K562 (cell line): Measurements from ENCODE around the gene CNKSR3. TPM values are rescaled to one million over a fixed set of nuclear protein-coding genes. Genes with fewer than 3 reads are reported as not detected.

Experiments used
- ATAC-seq: fragments of 200-7000 bp; cut with Tn5 transposase; 3 replicates; pipeline ENCODE4 v1.9.1; 2020; ENCODE audit warnings: moderate library complexity
- BruUV-seq: library from RNA; stranded (reverse); fragments of 400-500 nt; replicated peaks from 2 replicates; lab custom pipeline; 2021; lab: Mats Ljungman, UMichigan
- CTCF ChIA-PET: fragments of 300-600 bp; formaldehyde crosslinking; extraction: SDS; loops from one replicate; lab custom pipeline; 2021; ENCODE audit warnings: low intra/inter-chr PET ratio; lab: Yijun Ruan, JAX
- POLR2A ChIA-PET: fragments of 300-600, 350-650 bp; sonication (Branson Sonifier 250); formaldehyde crosslinking; extraction: SDS; loops from one replicate; lab custom pipeline; 2021; ENCODE audit warnings: antibody characterized with exemption, inconsistent platforms; lab: Yijun Ruan, JAX
- DNase-seq, 4 experiments: peaks; one replicate each; pipeline versions ENCODE4 v3.0.0 to v3.0.0-alpha.2; 2011 to 2018; ENCODE audit warnings: low spot score in 3 of 4, mixed read lengths in 3 of 4; ENCODE audit errors: extremely low read depth in 1 of 4
- FAIRE-seq: peaks from 2 replicates; lab custom pipeline; 2011; peaks lifted over from hg19 to GRCh38; lab: Jason Lieb, UNC
- H2AFZ ChIP-seq: 2 replicates; pipeline ENCODE4 v1.6.0; 2011; ENCODE audit warnings: low read depth, low read length, control low read depth, inconsistent platforms
- H3K27ac ChIP-seq: fragments of 200-600 bp; 3 replicates; pipeline ENCODE4 v1.8.0; 2011; ENCODE audit warnings: low read depth, mild to moderate bottlenecking, control low read depth, inconsistent platforms, low read length, moderate library complexity, mixed read lengths; ENCODE audit errors: extremely low read depth
- H3K27me3 ChIP-seq, 2 experiments: fragments of 300-600 bp in 1 of 2; 2 replicates in 1 of 2; 3 replicates in 1 of 2; pipeline versions ENCODE4 v1.6.0 to v1.8.0; 2011; ENCODE audit warnings: inconsistent platforms in 2 of 2, low read length in 2 of 2, mild to moderate bottlenecking in 1 of 2, mixed read lengths in 1 of 2, moderate library complexity in 1 of 2; ENCODE audit not compliant: control insufficient read depth in 2 of 2, insufficient read depth in 2 of 2
- H3K36me3 ChIP-seq: fragments of 300-600 bp; 3 replicates; pipeline ENCODE4 v1.8.0; 2011; ENCODE audit warnings: mild to moderate bottlenecking, low read length, inconsistent platforms; ENCODE audit not compliant: control insufficient read depth, insufficient read depth
- H3K4me1 ChIP-seq, 2 experiments: fragments of 200-600 bp in 1 of 2; replicated peaks in 1 of 2; 2 replicates in 1 of 2; 3 replicates in 1 of 2; pipeline versions ENCODE4 v1.5.1 to v1.8.0; 2011; ENCODE audit warnings: inconsistent platforms in 2 of 2, low read length in 2 of 2, mild to moderate bottlenecking in 1 of 2, mixed read lengths in 1 of 2, moderate library complexity in 1 of 2; ENCODE audit not compliant: control insufficient read depth in 2 of 2, insufficient read depth in 2 of 2
- H3K4me2 ChIP-seq: 2 replicates; pipeline ENCODE4 v1.6.1; 2011; ENCODE audit warnings: low read length, control low read depth, inconsistent platforms, mixed read lengths; ENCODE audit not compliant: insufficient read depth
- H3K4me3 ChIP-seq: fragments of 200-600 bp; sonication (generic), shearing (Covaris generic); 2 replicates; pipeline ENCODE4 v1.5.1; 2016; ENCODE audit warnings: control low read depth, inconsistent platforms
- H3K79me2 ChIP-seq: fragments of 200-600 bp; 3 replicates; pipeline ENCODE4 v1.8.0; 2011; ENCODE audit warnings: low read length, inconsistent platforms; ENCODE audit not compliant: control insufficient read depth, insufficient read depth
- H3K9ac ChIP-seq, 2 experiments: 2 replicates each; pipeline versions ENCODE4 v1.6.0 to v1.6.1; 2011; ENCODE audit warnings: low read depth in 2 of 2, low read length in 2 of 2, control low read depth in 1 of 2, inconsistent platforms in 1 of 2, mild to moderate bottlenecking in 1 of 2, mixed read lengths in 1 of 2; ENCODE audit not compliant: insufficient read depth in 1 of 2
- H3K9me1 ChIP-seq: one replicate; pipeline ENCODE4 v1.6.0; 2011; ENCODE audit warnings: inconsistent platforms, mild to moderate bottlenecking, low read length, moderate library complexity; ENCODE audit not compliant: control insufficient read depth, insufficient read depth
- H3K9me3 ChIP-seq: replicated peaks from 2 replicates; pipeline ENCODE4 v1.5.1; 2011; ENCODE audit warnings: low read depth, low read length, inconsistent platforms; ENCODE audit not compliant: control insufficient read depth, insufficient read depth
- H4K20me1 ChIP-seq: replicated peaks from 2 replicates; pipeline ENCODE4 v1.6.1; 2011; ENCODE audit warnings: low read length, inconsistent platforms, mixed read lengths; ENCODE audit not compliant: control insufficient read depth, insufficient read depth
- ATF7 ChIP-seq: fragments of 450-650 bp; IDR thresholded peaks from 2 replicates; pipeline ENCODE4 v1.7.1; 2014; ENCODE audit warnings: mild to moderate bottlenecking, moderate library complexity
- BRCA1 ChIP-seq, 2 experiments: fragments of 450-650 bp in 1 of 2; sonication (generic) in 1 of 2; formaldehyde crosslinking in 1 of 2; IDR thresholded peaks; 2 replicates each; pipeline versions ENCODE4 v1.5.0 to v1.6.1; 2017 to 2020; ENCODE audit warnings: mild to moderate bottlenecking in 1 of 2, missing genetic modification reagents in 1 of 2
- CBX3 ChIP-seq, 2 experiments: IDR thresholded peaks; 1 replicate in 1 of 2; 2 replicates in 1 of 2; pipeline ENCODE4 v1.6.1; 2012; ENCODE audit warnings: inconsistent platforms in 2 of 2, low read length in 2 of 2, borderline replicate concordance in 1 of 2, control low read depth in 1 of 2
- GATAD2A ChIP-seq: fragments of 450-650 bp; IDR thresholded peaks from 2 replicates; pipeline ENCODE4 v1.6.1; 2017
- KLF10 ChIP-seq: fragments of 250-450 bp; sonication (Bioruptor Pico); IDR thresholded peaks from 2 replicates; pipeline ENCODE4 v1.6.1; 2021; ENCODE audit warnings: matching md5 sums
- LCOR ChIP-seq: sonication (generic); formaldehyde crosslinking; IDR thresholded peaks from 2 replicates; pipeline ENCODE4 v1.8.0; 2022; ENCODE audit warnings: mild to moderate bottlenecking, missing genetic modification reagents
- MYC ChIP-seq, 2 experiments: fragments of 250-450 bp in 1 of 2; sonication (Bioruptor Pico) in 1 of 2; IDR thresholded peaks; 2 replicates each; pipeline versions ENCODE4 v1.5.1 to v1.6.1; 2012 to 2021; ENCODE audit warnings: low read depth in 2 of 2, borderline replicate concordance in 1 of 2, improper control_type of control experiment in 1 of 2, low read length in 1 of 2, mild to moderate bottlenecking in 1 of 2, moderate library complexity in 1 of 2
- NBN ChIP-seq: fragments of 450-650 bp; IDR thresholded peaks from 2 replicates; pipeline ENCODE4 v1.6.1; 2016; ENCODE audit warnings: low read depth, mild to moderate bottlenecking
- RCOR1 ChIP-seq, 2 experiments: IDR thresholded peaks; 2 replicates each; pipeline ENCODE4 v1.6.1; 2012; ENCODE audit warnings: low read depth in 2 of 2, low read length in 2 of 2, borderline replicate concordance in 1 of 2, improper control_type of control experiment in 1 of 2
- WHSC1 ChIP-seq: IDR thresholded peaks from one replicate; pipeline ENCODE4 v1.6.1; 2012; ENCODE audit warnings: low read length, control low read depth, inconsistent platforms
- ZFX ChIP-seq: sonication (generic); formaldehyde crosslinking; IDR thresholded peaks from 2 replicates; pipeline ENCODE4 v1.8.0; 2022; ENCODE audit warnings: mild to moderate bottlenecking, missing genetic modification reagents, moderate library complexity
- ZNF239 ChIP-seq: fragments of 250-450 bp; sonication (Bioruptor Pico); IDR thresholded peaks from 2 replicates; pipeline ENCODE4 v1.4.0; 2020; ENCODE audit warnings: mild to moderate bottlenecking
- WGBS: fragments of 100-300 bp; shearing (Covaris generic); methylation state at CpG from one replicate; pipeline ENCODE4 v1.1.6; 2016; ENCODE audit warnings: low coverage, mixed read lengths; ENCODE audit not compliant: insufficient coverage; ENCODE audit errors: missing lambda C conversion rate; 5-methylcytosine and 5-hydroxymethylcytosine counted together
- in situ Hi-C: fragments of 300-500 bp; cut with MboI; formaldehyde crosslinking; loops from 4 replicates; pipeline ENCODE4 v1.15.0; 2018; ENCODE audit warnings: inconsistent platforms, mixed read lengths
- intact Hi-C: fragments of 100-400 bp; cut with micrococcal nuclease; formaldehyde crosslinking; loops from 2 replicates; pipeline ENCODE4 v1.14.2; 2022
- polyA plus RNA-seq, 8 experiments: library from polyadenylated mRNA; depleted of rRNA in 4 of 8; stranded (reverse) in 5 of 8; unstranded in 3 of 8; fragments of >200 nt; fragmentation: Nextera tagmentation in 2 of 8; fragmentation: Illumina TruSeq in 1 of 8; extraction: Ambion mirVana in 2 of 8; extraction: Trizol in 1 of 8; gene quantifications; 2 replicates each; pipeline versions ENCODE4 v1.2.1 to v1.2.3, GENCODE V29; 2011 to 2014; ENCODE audit warnings: inconsistent platforms in 1 of 8, missing spikeins in 1 of 8
- total RNA-seq, 7 experiments: library from RNA; depleted of rRNA in 6 of 7; stranded (reverse); fragments of >200 nt in 6 of 7; fragmentation: Illumina TruSeq in 2 of 7; extraction: Trizol in 2 of 7; gene quantifications; 2 replicates each; pipeline versions ENCODE4 v1.2.1 to v1.2.3, GENCODE V29; 2011 to 2021; ENCODE audit warnings: low replicate concordance in 1 of 7
- TF ChIP-seq, protein P1 (sequence below), 2 experiments: fragments of 250-450 bp in 1 of 2; fragments of 450-650 bp in 1 of 2; sonication (Bioruptor Pico) in 1 of 2; IDR thresholded peaks; 2 replicates each; pipeline versions ENCODE4 v1.6.1 to v1.8.0; 2016 to 2021; ENCODE audit warnings: mild to moderate bottlenecking in 2 of 2, moderate library complexity in 2 of 2, missing compliant biosample characterization in 1 of 2, missing genetic modification characterization in 1 of 2
- TF ChIP-seq, protein P2 (sequence below): IDR thresholded peaks from 2 replicates; pipeline ENCODE4 v1.6.1; 2016; ENCODE audit warnings: missing genetic modification characterization, missing compliant biosample characterization

Gene CNKSR3
- total and polyA plus RNA-seq, 9 of the 15 experiments (the other 6 are each of a cell fraction or from before 2014, with no cell fraction given) = 4.5 to 29.6 (median 9.5) TPM

GRCh38 chr6:154521412-154521811 is 10.9 kb upstream of the CNKSR3 start (continued):
- TF ChIP-seq CBX3 (IDR thresholded peaks at IDR 0.05; ENCODE audit: borderline replicate concordance in 1 of 2, low read length in 2 of 2) = peak; percentile 62 to 93
- no peak for TF ChIP-seq ZFX (CRISPR knock-in tag)
- no peak for TF ChIP-seq ATF7
- TF ChIP-seq ZNF239 (CRISPR knock-in tag) = no peak
- TF ChIP-seq RCOR1 (IDR thresholded peaks at IDR 0.05; ENCODE audit: borderline replicate concordance in 1 of 2, low read depth in 2 of 2, low read length in 2 of 2) = 0 out of 4 replicates have a peak, but pooled peaks of 1 of the 2 experiments have one; percentile 21

- peaks cover 11% of the 10 kb centered on the region for H3K9me3 ChIP-seq
- no peaks in the 10 kb centered on the region for H3K9me1 ChIP-seq
- ChIA-PET CTCF (no interaction called here), POLR2A (interaction anchor here (1.0 to 2.3 kb wide), 6 partner anchors 8 to 73 kb away, joined by 3 to 10 read pairs (median 4); partner anchors contain the start of gene CNKSR3)
- peak overlapping the region; percentile 22; the same call in 1 of the 2 replicates for H3K4me2 ChIP-seq
- FAIRE-seq (peak; percentile 94), ATAC-seq (peak; percentile 90), DNase-seq (peak; percentile 51 to 86 (median 69))
- no peaks in the 10 kb centered on the region for H4K20me1 ChIP-seq
- BruUV-seq = no TSS peak
- peak overlapping the region; percentile 66; the same call in 2 of the 3 replicates for H3K27ac ChIP-seq
- no peak overlapping the region for H3K4me3 ChIP-seq
- H3K9ac ChIP-seq = peak overlapping the region in 1 of 2 experiments; percentile 19; a peak in 1 of 4 replicates
- H3K79me2 ChIP-seq = no peaks in the 10 kb centered on the region
- H3K36me3 ChIP-seq = no peaks in the 10 kb centered on the region
- in situ Hi-C loops = loop anchor here (25.0 kb wide), 1 partner anchor 1533 kb away; the partner anchor contains the start of gene FBXO5
- peak overlapping the region; percentile 59 for H2AFZ ChIP-seq
- WGBS = 5% methylated on average over 5 of the region's 5 CpGs
- no peaks in the 10 kb centered on the region for H3K27me3 ChIP-seq
- H3K4me1 ChIP-seq = peaks cover 0 to 19% of the 10 kb centered on the region in 2 experiments; a peak in 2 of 5 replicates
- intact Hi-C loops = no loop called here
- peak; percentile 21; the same call in 1 of the 2 replicates for TF ChIP-seq NBN
- TF ChIP-seq, protein P1, sequence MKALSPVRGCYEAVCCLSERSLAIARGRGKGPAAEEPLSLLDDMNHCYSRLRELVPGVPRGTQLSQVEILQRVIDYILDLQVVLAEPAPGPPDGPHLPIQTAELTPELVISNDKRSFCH (CRISPR knock-in tag; IDR thresholded peaks at IDR 0.05) = no peak
- TF ChIP-seq, protein P1 (tag; IDR thresholded peaks at IDR 0.05) = no peak
- TF ChIP-seq WHSC1 = no peak
- peak; percentile 77; the same call in 1 of the 2 replicates for TF ChIP-seq LCOR (CRISPR knock-in tag)
- TF ChIP-seq KLF10 (CRISPR knock-in tag) = no peak
- TF ChIP-seq, protein P2, sequence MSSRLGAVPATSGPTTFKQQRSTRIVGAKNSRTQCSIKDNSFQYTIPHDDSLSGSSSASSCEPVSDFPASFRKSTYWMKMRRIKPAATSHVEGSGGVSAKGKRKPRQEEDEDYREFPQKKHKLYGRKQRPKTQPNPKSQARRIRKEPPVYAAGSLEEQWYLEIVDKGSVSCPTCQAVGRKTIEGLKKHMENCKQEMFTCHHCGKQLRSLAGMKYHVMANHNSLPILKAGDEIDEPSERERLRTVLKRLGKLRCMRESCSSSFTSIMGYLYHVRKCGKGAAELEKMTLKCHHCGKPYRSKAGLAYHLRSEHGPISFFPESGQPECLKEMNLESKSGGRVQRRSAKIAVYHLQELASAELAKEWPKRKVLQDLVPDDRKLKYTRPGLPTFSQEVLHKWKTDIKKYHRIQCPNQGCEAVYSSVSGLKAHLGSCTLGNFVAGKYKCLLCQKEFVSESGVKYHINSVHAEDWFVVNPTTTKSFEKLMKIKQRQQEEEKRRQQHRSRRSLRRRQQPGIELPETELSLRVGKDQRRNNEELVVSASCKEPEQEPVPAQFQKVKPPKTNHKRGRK (tag) = no peak
- TF ChIP-seq MYC (IDR thresholded peaks at IDR 0.05; ENCODE audit: low read depth, low read length) = peak; percentile 27
- no peak for TF ChIP-seq MYC (CRISPR knock-in tag; IDR thresholded peaks at IDR 0.05; ENCODE audit: borderline replicate concordance, low read depth)
- TF ChIP-seq GATAD2A = 0 out of 2 replicates have a peak, but pooled peaks have one; percentile 35
- TF ChIP-seq BRCA1 (IDR thresholded peaks at IDR 0.05) = no peak
- no peak for TF ChIP-seq BRCA1 (CRISPR knock-in tag; IDR thresholded peaks at IDR 0.05)
These were observed 9.8 kb upstream of the CNKSR3 start for GRCh38 chr6:154520280-154520679.
